Thyroid gland (tissue), 4 donors: ENCODE results near the gene DNAH12.

Experiments
- POLR2A ChIP-seq, 2 donors: fragments of 450-650 bp; IDR thresholded peaks; one replicate each; pipeline ENCODE4 v1.6.1; 2017; ENCODE audit warnings: antibody characterized with exemption in 2 of 2, mild to moderate bottlenecking in 2 of 2, moderate library complexity in 1 of 2
- TF ChIP-seq, protein P1 (sequence below), 6 experiments: fragments of 200-600 bp in 3 of 6; fragments of 450-650 bp in 3 of 6; sonication (generic) in 3 of 6; IDR thresholded peaks; one replicate each; pipeline ENCODE4 v1.5.1; 2016 to 2019; ENCODE audit warnings: antibody characterized with exemption in 6 of 6, mild to moderate bottlenecking in 2 of 6, inconsistent platforms in 1 of 6, moderate library complexity in 1 of 6

- TF ChIP-seq POLR2A (IDR thresholded peaks at IDR 0.05) = no peak
- TF ChIP-seq, protein P1, sequence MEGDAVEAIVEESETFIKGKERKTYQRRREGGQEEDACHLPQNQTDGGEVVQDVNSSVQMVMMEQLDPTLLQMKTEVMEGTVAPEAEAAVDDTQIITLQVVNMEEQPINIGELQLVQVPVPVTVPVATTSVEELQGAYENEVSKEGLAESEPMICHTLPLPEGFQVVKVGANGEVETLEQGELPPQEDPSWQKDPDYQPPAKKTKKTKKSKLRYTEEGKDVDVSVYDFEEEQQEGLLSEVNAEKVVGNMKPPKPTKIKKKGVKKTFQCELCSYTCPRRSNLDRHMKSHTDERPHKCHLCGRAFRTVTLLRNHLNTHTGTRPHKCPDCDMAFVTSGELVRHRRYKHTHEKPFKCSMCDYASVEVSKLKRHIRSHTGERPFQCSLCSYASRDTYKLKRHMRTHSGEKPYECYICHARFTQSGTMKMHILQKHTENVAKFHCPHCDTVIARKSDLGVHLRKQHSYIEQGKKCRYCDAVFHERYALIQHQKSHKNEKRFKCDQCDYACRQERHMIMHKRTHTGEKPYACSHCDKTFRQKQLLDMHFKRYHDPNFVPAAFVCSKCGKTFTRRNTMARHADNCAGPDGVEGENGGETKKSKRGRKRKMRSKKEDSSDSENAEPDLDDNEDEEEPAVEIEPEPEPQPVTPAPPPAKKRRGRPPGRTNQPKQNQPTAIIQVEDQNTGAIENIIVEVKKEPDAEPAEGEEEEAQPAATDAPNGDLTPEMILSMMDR (IDR thresholded peaks at IDR 0.05) = no peak
Observed at GRCh38 chr3:57420001-57420400, 124.1 kb downstream of the DNAH12 start.
